ENCODE measurements around the gene PLD4.
"Not testable (repeated sequence)": the region's sequence is repeated elsewhere in the genome, so short reads cannot be mapped to it uniquely, and the experiment has no call there.

PLD4 gene

DNA sequence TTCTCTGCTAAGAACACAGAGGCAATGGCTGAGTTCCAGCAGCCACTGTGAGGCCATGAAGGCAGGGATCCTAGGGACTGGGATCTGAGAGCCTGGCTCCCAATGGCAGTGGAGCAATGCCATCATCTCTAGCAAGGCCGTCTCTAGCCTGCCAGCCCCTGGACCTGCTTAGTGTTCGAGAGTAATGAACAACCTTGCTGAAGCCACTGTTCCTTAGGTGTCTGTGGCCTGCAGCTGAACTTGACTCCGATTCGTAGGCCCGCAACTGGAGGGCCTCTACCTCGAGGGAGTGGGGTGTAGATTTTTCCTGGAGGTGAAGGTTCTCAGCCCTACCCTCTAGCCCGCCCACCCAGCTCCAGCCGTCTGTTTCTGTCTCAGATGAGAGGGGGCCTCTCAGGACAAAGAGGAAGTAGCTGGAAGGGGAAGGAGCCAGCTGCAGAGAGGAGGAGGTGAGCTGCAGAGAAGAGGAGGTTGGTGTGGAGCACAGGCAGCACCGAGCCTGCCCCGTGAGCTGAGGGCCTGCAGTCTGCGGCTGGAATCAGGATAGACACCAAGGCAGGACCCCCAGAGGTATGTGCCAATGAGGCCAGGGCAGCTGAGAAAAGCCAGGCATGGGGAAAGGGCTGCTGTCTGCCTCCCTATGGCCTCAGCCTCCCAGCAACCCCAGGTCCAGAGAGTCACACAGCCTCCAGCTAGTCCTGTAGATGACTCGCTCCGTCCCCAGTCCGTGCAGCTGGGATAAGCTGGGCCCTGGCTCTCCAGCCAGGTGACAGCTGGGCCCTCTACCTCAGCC, at the start of gene PLD4:
Gene PLD4, plus strand, starts transcription at position 459 of the 793 bp plus-strand sequence. CDS start 2,262 bp downstream, outside the sequence.
- no peak for DNase-seq

DNA sequence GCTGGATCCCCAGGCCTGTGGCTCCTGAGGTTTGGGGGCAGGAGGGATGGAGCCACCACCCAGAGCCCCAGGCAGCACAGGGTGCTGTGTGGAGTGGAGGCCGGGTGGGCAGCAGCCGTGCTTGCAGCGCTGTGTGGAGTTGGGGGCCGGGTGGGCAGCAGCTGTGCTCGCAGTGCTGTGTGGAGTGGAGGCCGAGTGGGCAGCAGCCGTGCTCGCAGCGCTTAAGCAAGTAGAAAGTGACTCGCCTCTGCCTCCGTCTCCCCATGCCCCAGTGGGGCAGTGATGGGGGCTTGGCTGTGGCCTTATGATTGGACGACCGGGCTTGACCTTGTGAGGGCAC, 49.3 kb upstream of the PLD4 start:
- no peak for DNase-seq

GRCh38 chr14:104875811-104876210, 48.9 kb upstream of the PLD4 start:
- DNase-seq: no peak

DNA sequence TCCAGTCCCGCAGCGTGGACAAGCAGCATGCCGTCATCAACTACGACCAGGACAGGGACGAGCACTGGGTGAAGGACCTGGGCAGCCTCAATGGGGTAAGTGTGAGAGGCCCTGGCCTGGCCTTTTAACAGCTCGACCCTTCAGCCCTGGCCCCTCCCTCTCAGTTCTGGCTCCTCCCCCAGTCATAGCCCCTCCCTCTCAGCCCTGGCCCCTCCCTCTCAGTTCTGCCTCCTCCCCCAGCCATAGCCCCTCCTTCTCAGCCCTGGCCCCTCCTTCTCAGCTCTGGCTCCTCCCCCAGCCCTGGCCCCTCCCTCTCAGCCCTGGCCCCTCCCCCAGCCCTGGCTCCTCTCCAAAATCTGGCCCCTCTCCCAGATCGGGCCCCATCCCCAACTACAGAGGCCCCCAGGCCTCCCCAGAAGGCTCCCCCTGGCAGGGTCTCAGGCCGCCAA, 48.4 kb upstream of the PLD4 start:
- no peak for DNase-seq

- DNase-seq: no peak
Measured at GRCh38 chr14:104877066-104877805, 47.4 kb upstream of the PLD4 start.

- no peak for DNase-seq
Measured at GRCh38 chr14:104877806-104878550, 46.7 kb upstream of the PLD4 start.

DNA sequence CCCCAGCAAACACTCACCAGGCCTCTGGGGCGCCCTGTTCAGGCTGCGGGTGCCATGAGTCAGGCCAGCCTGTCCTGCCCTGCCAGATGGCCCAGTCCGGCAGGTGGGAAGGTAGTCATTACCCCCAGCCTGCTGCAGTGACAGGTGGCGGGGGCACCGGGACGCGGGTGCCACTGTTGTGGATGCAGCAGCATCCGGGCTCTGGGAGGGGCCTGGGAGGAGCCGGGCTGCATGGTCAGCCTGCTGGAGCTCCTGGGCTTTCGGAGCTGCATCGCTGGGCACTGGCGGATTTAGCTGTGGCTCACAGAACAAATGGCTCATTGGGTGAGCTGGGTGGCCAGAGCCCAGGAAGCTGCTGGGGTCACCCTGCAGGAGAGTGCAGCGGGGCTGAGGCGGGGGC, 46.1 kb upstream of the PLD4 start:
- DNase-seq: no peak

- DNase-seq: no peak
Measured at GRCh38 chr14:104879201-104879982, 45.3 kb upstream of the PLD4 start.

GRCh38 chr14:104879983-104880565, 44.6 kb upstream of the PLD4 start:
- DNase-seq: no peak

- DNase-seq: peak; percentile 34
Measured at GRCh38 chr14:104880584-104881210, 44.0 kb upstream of the PLD4 start.

GRCh38 chr14:104881369-104881979, 43.2 kb upstream of the PLD4 start:
- DNase-seq: peak; percentile 88

- peak; percentile 14 for DNase-seq
Measured at GRCh38 chr14:104882325-104882973, 42.2 kb upstream of the PLD4 start.

DNA sequence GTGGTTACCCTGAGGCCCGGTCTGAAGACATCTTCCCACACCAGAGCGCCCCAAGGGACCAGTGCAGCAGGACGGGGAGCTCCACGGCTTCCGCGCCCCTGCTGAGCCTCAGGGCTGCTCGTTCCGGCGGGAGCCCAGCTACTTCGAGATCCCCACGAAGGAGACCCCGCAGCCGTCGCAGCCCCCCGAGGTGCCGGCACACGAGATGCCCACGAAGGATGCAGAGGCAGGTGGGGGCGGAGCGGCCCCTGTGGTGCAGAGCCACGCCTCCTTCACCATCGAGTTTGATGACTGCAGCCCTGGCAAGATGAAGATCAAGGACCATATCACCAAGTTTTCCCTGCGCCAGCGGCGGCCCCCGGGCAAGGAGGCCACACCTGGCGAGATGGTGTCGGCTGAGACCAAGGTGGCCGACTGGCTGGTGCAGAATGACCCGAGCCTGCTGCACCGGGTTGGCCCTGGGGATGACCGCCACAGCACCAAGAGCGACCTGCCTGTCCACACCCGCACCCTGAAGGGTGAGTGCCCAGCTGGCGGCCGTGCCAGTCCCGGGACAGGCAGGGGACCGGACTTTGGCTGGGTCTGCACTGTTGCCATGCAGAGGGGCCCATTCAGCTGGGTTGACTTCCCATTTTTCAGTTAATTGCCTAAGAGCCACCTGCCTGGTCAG, 41.6 kb upstream of the PLD4 start:
- DNase-seq: no peak

- DNase-seq: no peak
Measured at GRCh38 chr14:104883681-104884361, 40.9 kb upstream of the PLD4 start.

GRCh38 chr14:104884381-104884780, 40.3 kb upstream of the PLD4 start:
- not testable (repeated sequence) for DNase-seq

GRCh38 chr14:104885031-104885972, 39.4 kb upstream of the PLD4 start:
- no peak for DNase-seq

DNA sequence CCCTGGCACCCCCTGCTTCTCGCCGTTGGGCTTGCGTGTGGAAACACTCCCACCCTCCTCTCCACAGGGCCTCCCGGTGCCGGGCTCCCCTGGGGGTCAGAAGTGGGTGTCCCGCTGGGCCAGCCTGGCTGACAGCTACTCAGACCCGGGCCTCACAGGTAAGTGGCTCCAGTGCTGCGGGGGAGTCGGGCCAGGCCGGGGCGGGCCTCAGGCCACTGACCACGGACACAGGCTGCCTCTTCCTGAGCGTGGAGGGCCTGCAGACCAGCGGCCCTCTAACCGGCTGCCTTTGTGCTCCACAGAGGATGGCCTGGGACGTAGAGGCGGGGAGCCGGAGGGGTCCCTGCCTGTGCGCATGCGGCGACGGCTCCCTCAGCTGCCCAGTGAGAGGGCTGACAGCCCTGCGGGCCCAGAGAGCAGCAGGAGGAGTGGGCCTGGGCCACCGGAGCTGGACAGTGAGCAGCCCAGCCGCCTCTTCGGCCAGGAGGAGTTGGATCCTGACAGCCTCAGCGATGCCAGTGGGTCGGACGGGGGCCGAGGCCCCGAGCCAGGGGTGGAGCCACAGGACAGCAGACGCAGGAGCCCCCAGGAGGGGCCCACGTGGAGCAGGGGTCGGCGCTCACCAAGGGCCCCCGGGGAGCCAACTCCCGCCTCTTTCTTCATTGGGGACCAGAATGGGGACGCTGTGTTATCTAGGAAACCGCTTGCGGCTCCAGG, 38.5 kb upstream of the PLD4 start:
- no peak for DNase-seq
